ENCODE results near the gene MCF2L2. TPM values are rescaled to one million over a fixed set of nuclear protein-coding genes. Genes with fewer than 3 reads are reported as not detected.

The MCF2L2 gene
- total and polyA plus RNA-seq, 2 donors (not counting 3 experiments of a cell fraction or from before 2014, with no cell fraction given): 0.15 to 1.1 TPM

DNA sequence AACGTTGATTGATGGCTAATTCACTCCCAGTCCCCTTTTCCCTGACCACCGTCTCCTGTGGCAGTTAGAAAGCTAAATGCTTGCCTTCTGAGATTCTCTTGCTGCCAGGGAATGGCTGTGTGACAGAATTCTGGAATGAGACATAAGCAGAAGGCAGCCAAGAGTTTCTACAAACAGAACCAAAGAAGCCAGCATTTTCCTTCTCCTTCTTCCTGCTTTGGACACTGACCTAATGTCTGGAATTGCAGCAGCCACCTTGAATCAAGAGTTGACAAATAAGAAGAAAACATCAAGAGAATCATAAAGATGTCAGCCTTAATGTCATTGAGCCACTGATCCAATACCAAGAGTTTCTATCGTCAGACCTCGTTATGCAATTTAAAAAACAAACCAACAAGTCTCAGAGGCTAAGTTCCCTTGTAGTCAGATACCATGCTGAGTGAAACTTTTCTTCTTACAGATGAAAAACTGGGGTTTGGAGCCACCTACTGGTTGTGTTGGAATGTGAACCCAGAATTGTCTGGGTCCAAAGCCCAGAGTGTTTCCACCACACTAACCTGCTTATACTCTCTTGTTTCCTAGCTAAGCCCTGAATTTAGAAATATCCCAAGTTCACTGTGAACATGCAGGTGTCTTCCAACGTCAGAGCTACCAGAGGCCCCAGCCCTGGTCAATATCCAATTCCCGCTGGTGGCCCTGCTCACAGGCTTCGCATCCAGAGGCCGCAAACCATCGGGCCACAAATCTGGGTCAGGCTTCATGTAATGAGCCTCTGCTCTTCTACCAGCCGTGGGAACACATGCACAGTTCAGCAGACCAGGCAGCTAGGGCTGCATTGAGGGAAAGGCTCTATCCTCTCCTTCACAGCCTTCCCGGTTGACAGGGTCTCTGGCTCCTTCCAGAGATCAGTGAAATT, 42.5 kb downstream of the MCF2L2 start:
- peak; percentile 76 for DNase-seq (ENCODE audit: low read depth, low spot score)
- peak overlapping the region; percentile 1 for H3K9ac ChIP-seq (replicated peaks; ENCODE audit: extremely low read depth, insufficient read depth, low read length)
- H3K36me3 ChIP-seq (ENCODE audit: control insufficient read depth in 2 of 2, extremely low read depth in 1 of 2, insufficient read depth in 2 of 2, low read length in 2 of 2): no peaks in the 10 kb centered on the region
- ChIA-PET CTCF (interaction anchor here (0.7 to 11.0 kb wide), 12 partner anchors 91 to 702 kb away, joined by 3 to 816 read pairs (median 5); no protein-coding TSS in a partner anchor), POLR2A (interaction anchor here (0.6 kb wide), 1 partner anchor 485 kb away, joined by 4 read pairs; no protein-coding TSS in a partner anchor)
- no peak overlapping the region for H3K4me3 ChIP-seq (replicated peaks in 1 of 3; ENCODE audit: insufficient read depth in 1 of 3, low read depth in 1 of 3, low read length in 3 of 3)
- no peaks in the 10 kb centered on the region for H3K9me1 ChIP-seq (replicated peaks; ENCODE audit: control insufficient read depth, extremely low read depth, insufficient read depth, low read length)
- intact Hi-C loops (cut with micrococcal nuclease): loop anchor here (1.0 to 5.0 kb wide), 6 partner anchors 202 to 672 kb away; partner anchors contain the start of gene PARL
- no peaks in the 10 kb centered on the region for H3K9me3 ChIP-seq (replicated peaks; ENCODE audit: control insufficient read depth, insufficient read depth, low read length)
- H3K4me1 ChIP-seq (ENCODE audit: control insufficient read depth, extremely low read depth, insufficient read depth, low read length): no peaks in the 10 kb centered on the region
- H3K79me2 ChIP-seq (ENCODE audit: control insufficient read depth, insufficient read depth, low read length): no peaks in the 10 kb centered on the region
- H3K27me3 ChIP-seq (ENCODE audit: control insufficient read depth in 2 of 2, insufficient read depth in 2 of 2, low read length in 2 of 2): no peaks in the 10 kb centered on the region
- peak overlapping the region; percentile 41 for H2AFZ ChIP-seq (ENCODE audit: low read depth, low read length)
- TF ChIP-seq, protein P1, sequence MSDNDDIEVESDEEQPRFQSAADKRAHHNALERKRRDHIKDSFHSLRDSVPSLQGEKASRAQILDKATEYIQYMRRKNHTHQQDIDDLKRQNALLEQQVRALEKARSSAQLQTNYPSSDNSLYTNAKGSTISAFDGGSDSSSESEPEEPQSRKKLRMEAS (IDR thresholded peaks at IDR 0.05; ENCODE audit: insufficient read depth, insufficient read length): no peak
- TF ChIP-seq, protein P2, sequence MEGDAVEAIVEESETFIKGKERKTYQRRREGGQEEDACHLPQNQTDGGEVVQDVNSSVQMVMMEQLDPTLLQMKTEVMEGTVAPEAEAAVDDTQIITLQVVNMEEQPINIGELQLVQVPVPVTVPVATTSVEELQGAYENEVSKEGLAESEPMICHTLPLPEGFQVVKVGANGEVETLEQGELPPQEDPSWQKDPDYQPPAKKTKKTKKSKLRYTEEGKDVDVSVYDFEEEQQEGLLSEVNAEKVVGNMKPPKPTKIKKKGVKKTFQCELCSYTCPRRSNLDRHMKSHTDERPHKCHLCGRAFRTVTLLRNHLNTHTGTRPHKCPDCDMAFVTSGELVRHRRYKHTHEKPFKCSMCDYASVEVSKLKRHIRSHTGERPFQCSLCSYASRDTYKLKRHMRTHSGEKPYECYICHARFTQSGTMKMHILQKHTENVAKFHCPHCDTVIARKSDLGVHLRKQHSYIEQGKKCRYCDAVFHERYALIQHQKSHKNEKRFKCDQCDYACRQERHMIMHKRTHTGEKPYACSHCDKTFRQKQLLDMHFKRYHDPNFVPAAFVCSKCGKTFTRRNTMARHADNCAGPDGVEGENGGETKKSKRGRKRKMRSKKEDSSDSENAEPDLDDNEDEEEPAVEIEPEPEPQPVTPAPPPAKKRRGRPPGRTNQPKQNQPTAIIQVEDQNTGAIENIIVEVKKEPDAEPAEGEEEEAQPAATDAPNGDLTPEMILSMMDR (IDR thresholded peaks at IDR 0.05; ENCODE audit: extremely low read depth in 1 of 2, insufficient read depth in 1 of 2, low read depth in 1 of 2, low read length in 2 of 2): peak; percentile 65 to 71
- no TSS peak for BruUV-seq (replicated peaks)
- no peaks in the 10 kb centered on the region for H4K20me1 ChIP-seq (replicated peaks; ENCODE audit: control insufficient read depth, extremely low read depth, insufficient read depth, low read length)
- H3K4me2 ChIP-seq (ENCODE audit: insufficient read depth, low read length): peak overlapping the region; percentile 5
- peak; percentile 90 for FAIRE-seq
- dilution Hi-C loops (cut with MboI; ENCODE audit: extremely low pct_ligation_motif_present, low sequenced_read_pairs): no loop called here
- no peak overlapping the region for H3K27ac ChIP-seq (ENCODE audit: insufficient read depth, low read depth, low read length)
